Vagina (tissue), 2 donors: ENCODE data around the gene PLCB1.

ENCODE experiments used
- POLR2A ChIP-seq, 2 donors: fragments of 450-650 bp; IDR thresholded peaks; one replicate each; pipeline ENCODE4 v1.6.1; 2017; ENCODE audit warnings: antibody characterized with exemption in 2 of 2, mild to moderate bottlenecking in 2 of 2, moderate library complexity in 2 of 2
- POLR2AphosphoS5 ChIP-seq, 2 donors: sonication (generic); formaldehyde crosslinking; IDR thresholded peaks; one replicate each; pipeline ENCODE4 v1.9.0; 2017; ENCODE audit warnings: antibody characterized with exemption in 2 of 2, mild to moderate bottlenecking in 2 of 2, low read depth in 1 of 2; ENCODE audit not compliant: insufficient read depth in 1 of 2
- TF ChIP-seq, protein P1 (sequence below), 3 experiments: fragments of 450-650 bp in 2 of 3; fragments of 200-600 bp in 1 of 3; sonication (generic) in 1 of 3; IDR thresholded peaks; one replicate each; pipeline ENCODE4 v1.5.1; 2017 to 2019; ENCODE audit warnings: antibody characterized with exemption in 3 of 3, mild to moderate bottlenecking in 2 of 3, moderate library complexity in 2 of 3

DNA sequence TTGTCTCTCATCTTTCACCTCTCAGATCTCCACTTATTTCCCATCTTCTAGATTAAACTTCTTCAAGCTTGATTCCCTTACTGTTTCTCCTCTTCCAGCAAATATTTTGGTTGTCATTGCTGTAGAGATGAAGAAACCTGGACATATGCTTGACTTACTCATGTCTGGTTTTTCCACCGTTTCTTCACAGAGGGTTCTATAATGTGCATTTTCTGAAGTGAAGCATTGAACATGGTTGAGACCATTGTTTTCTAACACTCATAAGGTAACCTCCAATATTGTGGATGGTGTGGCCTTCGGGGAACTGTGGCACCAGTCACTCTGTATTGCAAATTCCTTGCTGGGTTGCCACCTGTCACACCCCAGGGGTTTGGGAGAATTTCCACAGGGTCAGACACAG, 237.2 kb downstream of the PLCB1 start:
- TF ChIP-seq, protein P1, sequence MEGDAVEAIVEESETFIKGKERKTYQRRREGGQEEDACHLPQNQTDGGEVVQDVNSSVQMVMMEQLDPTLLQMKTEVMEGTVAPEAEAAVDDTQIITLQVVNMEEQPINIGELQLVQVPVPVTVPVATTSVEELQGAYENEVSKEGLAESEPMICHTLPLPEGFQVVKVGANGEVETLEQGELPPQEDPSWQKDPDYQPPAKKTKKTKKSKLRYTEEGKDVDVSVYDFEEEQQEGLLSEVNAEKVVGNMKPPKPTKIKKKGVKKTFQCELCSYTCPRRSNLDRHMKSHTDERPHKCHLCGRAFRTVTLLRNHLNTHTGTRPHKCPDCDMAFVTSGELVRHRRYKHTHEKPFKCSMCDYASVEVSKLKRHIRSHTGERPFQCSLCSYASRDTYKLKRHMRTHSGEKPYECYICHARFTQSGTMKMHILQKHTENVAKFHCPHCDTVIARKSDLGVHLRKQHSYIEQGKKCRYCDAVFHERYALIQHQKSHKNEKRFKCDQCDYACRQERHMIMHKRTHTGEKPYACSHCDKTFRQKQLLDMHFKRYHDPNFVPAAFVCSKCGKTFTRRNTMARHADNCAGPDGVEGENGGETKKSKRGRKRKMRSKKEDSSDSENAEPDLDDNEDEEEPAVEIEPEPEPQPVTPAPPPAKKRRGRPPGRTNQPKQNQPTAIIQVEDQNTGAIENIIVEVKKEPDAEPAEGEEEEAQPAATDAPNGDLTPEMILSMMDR (IDR thresholded peaks at IDR 0.05) = no peak
- no peak for TF ChIP-seq POLR2A (IDR thresholded peaks at IDR 0.05)
- TF ChIP-seq POLR2AphosphoS5 (IDR thresholded peaks at IDR 0.05; ENCODE audit: insufficient read depth in 1 of 2, low read depth in 1 of 2) = no peak
